Mesothelial cell of epicardium (in vitro differentiated cells): ENCODE data around the gene ZNRF3. TPM values are rescaled to one million over a fixed set of nuclear protein-coding genes. Genes with fewer than 3 reads are reported as not detected.
A peak's percentile ranks its signal among the peaks of the same experiment; 100 is the strongest.

Source experiments
- DNase-seq, 2 experiments: peaks; one replicate each; pipeline ENCODE4 v3.0.0; 2021; ENCODE audit warnings: low spot score in 2 of 2; ENCODE audit not compliant: unreplicated experiment in 2 of 2
- H3K27ac Mint-ChIP-seq: 2 replicates; pipeline ENCODE4 v1.8.0; 2021; ENCODE audit warnings: mixed read lengths
- H3K27me3 Mint-ChIP-seq: 2 replicates; pipeline ENCODE4 v1.8.0; 2021; ENCODE audit warnings: low read depth, mixed read lengths
- H3K36me3 Mint-ChIP-seq: 2 replicates; pipeline ENCODE4 v1.8.0; 2021; ENCODE audit warnings: mixed read lengths
- H3K4me1 Mint-ChIP-seq: 2 replicates; pipeline ENCODE4 v1.8.0; 2021; ENCODE audit warnings: mixed read lengths
- H3K4me3 Mint-ChIP-seq: 2 replicates; pipeline ENCODE4 v1.8.0; 2021; ENCODE audit warnings: mild to moderate bottlenecking, moderate library complexity, mixed read lengths
- H3K9me3 Mint-ChIP-seq: 2 replicates; pipeline ENCODE4 v1.8.0; 2021; ENCODE audit warnings: mixed read lengths
- CTCF ChIP-seq: fragments of 200-600 bp; sonication (generic); IDR thresholded peaks from one replicate; pipeline ENCODE4 v1.5.0; 2021; ENCODE audit warnings: antibody characterized with exemption; ENCODE audit not compliant: unreplicated experiment
- total RNA-seq: library from RNA; stranded (reverse); gene quantifications from 3 replicates; pipeline ENCODE4 v1.2.1, GENCODE V29; 2021

ZNRF3 gene
- total RNA-seq, 1 donor from 2014 or later, result 37.3 TPM

- no peak for TF ChIP-seq CTCF
- Mint-ChIP-seq H3K4me3 (no peak overlapping the region), H3K36me3 (peaks cover 24% of the 10 kb centered on the region), H3K4me1 (peaks cover 35% of the 10 kb centered on the region), H3K27me3 (no peaks in the 10 kb centered on the region), H3K27ac (peak overlapping the region; percentile 67), H3K9me3 (no peaks in the 10 kb centered on the region)
- DNase-seq, result no peak
These were observed 114.0 kb downstream of the ZNRF3 start for GRCh38 chr22:28997342-28997741.

- Mint-ChIP-seq H3K27me3 (no peaks in the 10 kb centered on the region), H3K36me3 (peaks cover 15% of the 10 kb centered on the region), H3K4me3 (no peak overlapping the region), H3K4me1 (peaks cover 42% of the 10 kb centered on the region), H3K27ac (peak overlapping the region; percentile 89), H3K9me3 (no peaks in the 10 kb centered on the region)
- no peak for TF ChIP-seq CTCF
- DNase-seq, result no peak
These were observed 115.3 kb downstream of the ZNRF3 start for GRCh38 chr22:28998681-28999080.

- peaks cover 13% of the 10 kb centered on the region for H3K36me3 Mint-ChIP-seq
- H3K4me1 Mint-ChIP-seq, result peaks cover 50% of the 10 kb centered on the region
- TF ChIP-seq CTCF, result no peak
- H3K9me3 Mint-ChIP-seq, result no peaks in the 10 kb centered on the region
- no peak for DNase-seq
- no peak overlapping the region for H3K4me3 Mint-ChIP-seq
- no peaks in the 10 kb centered on the region for H3K27me3 Mint-ChIP-seq
- peak overlapping the region; percentile 91 for H3K27ac Mint-ChIP-seq
These were observed 116.1 kb downstream of the ZNRF3 start for GRCh38 chr22:28999510-28999909.

GRCh38 chr22:28999919-29000556 is 116.7 kb downstream of the ZNRF3 start:
- Mint-ChIP-seq H3K9me3 (no peaks in the 10 kb centered on the region), H3K27ac (peak overlapping the region; percentile 91), H3K27me3 (no peaks in the 10 kb centered on the region), H3K4me3 (no peak overlapping the region), H3K36me3 (peaks cover 9% of the 10 kb centered on the region), H3K4me1 (peaks cover 54% of the 10 kb centered on the region)
- DNase-seq, result no peak
- TF ChIP-seq CTCF, result no peak

- no peak for DNase-seq
- TF ChIP-seq CTCF, result no peak
- Mint-ChIP-seq H3K4me1 (peaks cover 60% of the 10 kb centered on the region), H3K4me3 (no peak overlapping the region), H3K36me3 (peaks cover 9% of the 10 kb centered on the region), H3K9me3 (no peaks in the 10 kb centered on the region), H3K27ac (peak overlapping the region; percentile 91), H3K27me3 (no peaks in the 10 kb centered on the region)
These were observed 117.3 kb downstream of the ZNRF3 start for GRCh38 chr22:29000641-29001040.

GRCh38 chr22:29002603-29003002 is 119.2 kb downstream of the ZNRF3 start:
- H3K9me3 Mint-ChIP-seq, result no peaks in the 10 kb centered on the region
- no peaks in the 10 kb centered on the region for H3K27me3 Mint-ChIP-seq
- peaks cover 5% of the 10 kb centered on the region for H3K36me3 Mint-ChIP-seq
- no peak for DNase-seq
- no peak overlapping the region for H3K4me3 Mint-ChIP-seq
- no peak for TF ChIP-seq CTCF
- H3K27ac Mint-ChIP-seq, result peak overlapping the region; percentile 94
- H3K4me1 Mint-ChIP-seq, result peaks cover 70% of the 10 kb centered on the region
